Left ventricle myocardium inferior (tissue), 1 donor: ENCODE data around the gene CD2AP. TPM values are rescaled to one million over a fixed set of nuclear protein-coding genes. Genes with fewer than 3 reads are reported as not detected.

Experiments
- DNase-seq: peaks from one replicate; pipeline ENCODE4 v3.0.0-alpha.2; 2020
- H3K27ac ChIP-seq: fragments of 200-600 bp; replicated peaks from 2 replicates; pipeline ENCODE4 v1.8.0; 2021
- H3K27me3 ChIP-seq: fragments of 200-600 bp; 2 replicates; pipeline ENCODE4 v1.8.0; 2021; ENCODE audit warnings: low read depth
- H3K36me3 ChIP-seq: fragments of 200-600 bp; 2 replicates; pipeline ENCODE4 v1.8.0; 2021
- H3K4me1 ChIP-seq: fragments of 200-600 bp; 2 replicates; pipeline ENCODE4 v1.8.0; 2021
- H3K4me3 ChIP-seq: fragments of 200-600 bp; 2 replicates; pipeline ENCODE4 v1.8.0; 2021; ENCODE audit warnings: mild to moderate bottlenecking, moderate library complexity
- H3K9me3 ChIP-seq: fragments of 200-600 bp; replicated peaks from 2 replicates; pipeline ENCODE4 v1.8.0; 2021
- CTCF ChIP-seq: fragments of 200-600 bp; IDR thresholded peaks from 2 replicates; pipeline ENCODE4 v1.8.0; 2021; ENCODE audit warnings: antibody characterized with exemption, mild to moderate bottlenecking, borderline replicate concordance
- intact Hi-C: fragments of 100-400 bp; cut with micrococcal nuclease; formaldehyde crosslinking; loops from one replicate; pipeline ENCODE4 v1.11.0; 2022
- total RNA-seq: library from RNA; stranded (reverse); fragmentation: NEBNext Ultra II Directional; extraction: Animal tissue kit (Norgen Biotek cat#: 25700); gene quantifications from one replicate; pipeline ENCODE4 v1.2.1, GENCODE V29; 2021
- donor health status: DM: no; HTN: yes; CAD: no; lungs with severe emphysema.

CD2AP gene
- total RNA-seq, 1 donor from 2014 or later: 9.9 TPM

GRCh38 chr6:47592131-47592840 lies 114.7 kb downstream of the CD2AP start:
- intact Hi-C loops: no loop called here

GRCh38 chr6:47593979-47594378 lies 116.4 kb downstream of the CD2AP start:
- Histone ChIP-seq H3K9me3 (no peaks in the 10 kb centered on the region), H3K27me3 (no peaks in the 10 kb centered on the region), H3K4me3 (no peak overlapping the region), H3K27ac (no peak overlapping the region), H3K4me1 (peaks cover 7% of the 10 kb centered on the region), H3K36me3 (peaks cover 48% of the 10 kb centered on the region)
- no peak for DNase-seq
- intact Hi-C loops: no loop called here
- no peak for TF ChIP-seq CTCF

More at GRCh38 chr6:47592131-47592840, 114.7 kb downstream of the CD2AP start:
- no peak for TF ChIP-seq CTCF
- H3K4me3 ChIP-seq: no peak overlapping the region
- H3K4me1 ChIP-seq: peaks cover 7% of the 10 kb centered on the region
- H3K9me3 ChIP-seq: no peaks in the 10 kb centered on the region
- no peaks in the 10 kb centered on the region for H3K27me3 ChIP-seq
- H3K36me3 ChIP-seq: peaks cover 40% of the 10 kb centered on the region
- no peak for DNase-seq
- no peak overlapping the region for H3K27ac ChIP-seq

- H3K27ac ChIP-seq: no peak overlapping the region
- no peak for DNase-seq
- H3K4me1 ChIP-seq: peaks cover 7% of the 10 kb centered on the region
- H3K36me3 ChIP-seq: peaks cover 43% of the 10 kb centered on the region
- no peaks in the 10 kb centered on the region for H3K9me3 ChIP-seq
- H3K27me3 ChIP-seq: no peaks in the 10 kb centered on the region
- intact Hi-C loops: no loop called here
- TF ChIP-seq CTCF: no peak
- H3K4me3 ChIP-seq: no peak overlapping the region
Observed at GRCh38 chr6:47595785-47596184, 118.2 kb downstream of the CD2AP start.

DNA sequence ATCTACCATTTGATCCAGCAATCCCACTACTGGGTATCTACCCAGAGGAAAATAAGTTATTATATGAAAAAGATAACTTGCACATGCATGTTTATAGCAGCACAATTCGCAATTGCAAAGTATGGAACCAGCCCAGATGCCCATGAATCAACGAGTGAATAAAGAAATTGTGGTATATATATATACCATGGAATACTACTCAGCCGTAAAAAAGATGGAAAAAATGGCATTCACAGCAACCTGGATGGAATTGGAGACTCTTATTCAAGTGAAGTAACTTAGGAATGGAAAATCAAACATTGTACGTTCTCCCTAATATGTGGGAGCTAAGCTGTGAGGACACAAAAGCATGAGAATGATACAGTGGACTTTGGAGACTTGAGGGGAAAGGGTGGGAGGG lies 120.8 kb downstream of the CD2AP start:
- no peak for TF ChIP-seq CTCF
- H3K36me3 ChIP-seq: peaks cover 32% of the 10 kb centered on the region
- intact Hi-C loops: no loop called here
- peaks cover 2% of the 10 kb centered on the region for H3K4me1 ChIP-seq
- no peak overlapping the region for H3K27ac ChIP-seq
- no peak overlapping the region for H3K4me3 ChIP-seq
- no peaks in the 10 kb centered on the region for H3K27me3 ChIP-seq
- DNase-seq: no peak
- H3K9me3 ChIP-seq: no peaks in the 10 kb centered on the region

GRCh38 chr6:47599512-47599911 lies 121.9 kb downstream of the CD2AP start:
- DNase-seq: no peak
- intact Hi-C loops: no loop called here
- H3K27ac ChIP-seq: no peak overlapping the region

More at GRCh38 chr6:47599512-47599911, 121.9 kb downstream of the CD2AP start:
- no peak for TF ChIP-seq CTCF
- Histone ChIP-seq H3K27me3 (no peaks in the 10 kb centered on the region), H3K4me3 (no peak overlapping the region), H3K36me3 (peaks cover 32% of the 10 kb centered on the region), H3K9me3 (no peaks in the 10 kb centered on the region), H3K4me1 (peaks cover 13% of the 10 kb centered on the region)
